GM19467 (cell line): ENCODE measurements around the gene OR51L1.

Experiments used
- ATAC-seq: cut with Tn5 transposase; IDR thresholded peaks from one replicate; pipeline ENCODE4 v1.9.1; 2021; ENCODE audit warnings: mild to moderate bottlenecking, moderate library complexity; ENCODE audit not compliant: unreplicated experiment

OR51L1 gene

DNA sequence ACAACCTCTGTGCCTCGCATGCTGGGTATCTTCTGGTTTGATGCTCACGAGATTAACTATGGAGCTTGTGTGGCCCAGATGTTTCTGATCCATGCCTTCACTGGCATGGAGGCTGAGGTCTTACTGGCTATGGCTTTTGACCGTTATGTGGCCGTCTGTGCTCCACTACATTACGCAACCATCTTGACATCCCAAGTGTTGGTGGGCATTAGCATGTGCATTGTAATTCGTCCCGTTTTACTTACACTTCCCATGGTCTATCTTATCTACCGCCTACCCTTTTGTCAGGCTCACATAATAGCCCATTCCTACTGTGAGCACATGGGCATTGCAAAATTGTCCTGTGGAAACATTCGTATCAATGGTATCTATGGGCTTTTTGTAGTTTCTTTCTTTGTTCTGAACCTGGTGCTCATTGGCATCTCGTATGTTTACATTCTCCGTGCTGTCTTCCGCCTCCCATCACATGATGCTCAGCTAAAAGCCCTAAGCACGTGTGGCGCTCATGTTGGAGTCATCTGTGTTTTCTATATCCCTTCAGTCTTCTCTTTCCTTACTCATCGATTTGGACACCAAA, 52.2 kb downstream of the OR51L1 start:
- ATAC-seq, result no peak
